ENCODE measurements around the gene EPHA6. TPM values are rescaled to one million over a fixed set of nuclear protein-coding genes. Genes with fewer than 3 reads are reported as not detected.

The EPHA6 gene
- total and polyA plus RNA-seq, 8 donors: 0.23 to 0.79 (median 0.41) TPM

GRCh38 chr3:97029972-97030371 is 215.6 kb downstream of the EPHA6 start:
- ATAC-seq: no peak
- intact Hi-C loops (cut with DNase I): no loop called here

GRCh38 chr3:97037294-97037943 is 223.0 kb downstream of the EPHA6 start:
- Histone ChIP-seq H3K4me3 (no peak overlapping the region), H3K27ac (no peak overlapping the region), H3K4me1 (no peaks in the 10 kb centered on the region), H3K27me3 (no peaks in the 10 kb centered on the region), H3K36me3 (no peaks in the 10 kb centered on the region), H3K9me3 (no peaks in the 10 kb centered on the region)
- no peak for TF ChIP-seq CTCF (IDR thresholded peaks at IDR 0.05)
- intact Hi-C loops (cut with DNase I): no loop called here
- ATAC-seq (no peak), DNase-seq (no peak)

More at GRCh38 chr3:97029972-97030371, 215.6 kb downstream of the EPHA6 start:
- Histone ChIP-seq H3K4me1 (no peaks in the 10 kb centered on the region), H3K36me3 (no peaks in the 10 kb centered on the region), H3K27me3 (no peaks in the 10 kb centered on the region), H3K4me3 (no peak overlapping the region), H3K27ac (no peak overlapping the region), H3K9me3 (peaks cover 0 to 4% of the 10 kb centered on the region in 2 donors)
- DNase-seq: no peak
- TF ChIP-seq CTCF (IDR thresholded peaks at IDR 0.05): no peak

GRCh38 chr3:97043411-97043810 is 229.0 kb downstream of the EPHA6 start:
- Histone ChIP-seq H3K27ac (no peak overlapping the region), H3K27me3 (no peaks in the 10 kb centered on the region), H3K9me3 (no peaks in the 10 kb centered on the region), H3K36me3 (no peaks in the 10 kb centered on the region), H3K4me1 (no peaks in the 10 kb centered on the region), H3K4me3 (no peak overlapping the region)
- no peak for TF ChIP-seq CTCF (IDR thresholded peaks at IDR 0.05)
- DNase-seq (peak in 2 of 4 donors; percentile 60 to 81), ATAC-seq (no peak)
- intact Hi-C loops (cut with DNase I): no loop called here

DNA sequence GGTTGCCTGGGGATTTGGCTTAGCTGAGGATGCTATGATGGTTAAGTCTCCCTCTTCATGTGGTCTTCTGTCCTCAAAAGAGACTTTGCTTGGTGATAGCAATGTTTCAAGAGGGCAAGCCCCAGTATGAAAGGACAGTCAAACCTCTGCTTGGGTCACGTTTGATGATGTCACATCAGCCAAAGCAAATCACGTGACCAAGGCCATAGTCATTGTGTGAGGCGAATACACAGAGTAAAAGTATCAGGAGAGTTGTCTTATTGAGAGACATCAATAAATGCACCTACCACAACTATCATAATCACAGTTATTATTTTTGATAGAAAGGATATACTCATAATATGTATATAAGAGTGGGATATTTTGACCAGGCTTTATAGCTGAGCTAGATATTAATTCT is 243.0 kb downstream of the EPHA6 start:
- TF ChIP-seq CTCF (IDR thresholded peaks at IDR 0.05): no peak
- no peaks in the 10 kb centered on the region for H3K4me1 ChIP-seq
- intact Hi-C loops (cut with DNase I): no loop called here
- H3K27ac ChIP-seq: no peak overlapping the region
- H3K36me3 ChIP-seq: no peaks in the 10 kb centered on the region
- H3K27me3 ChIP-seq: no peaks in the 10 kb centered on the region
- ATAC-seq (no peak), DNase-seq (no peak)
- peaks cover 0 to 12% of the 10 kb centered on the region in 2 donors for H3K9me3 ChIP-seq
- no peak overlapping the region for H3K4me3 ChIP-seq

DNA sequence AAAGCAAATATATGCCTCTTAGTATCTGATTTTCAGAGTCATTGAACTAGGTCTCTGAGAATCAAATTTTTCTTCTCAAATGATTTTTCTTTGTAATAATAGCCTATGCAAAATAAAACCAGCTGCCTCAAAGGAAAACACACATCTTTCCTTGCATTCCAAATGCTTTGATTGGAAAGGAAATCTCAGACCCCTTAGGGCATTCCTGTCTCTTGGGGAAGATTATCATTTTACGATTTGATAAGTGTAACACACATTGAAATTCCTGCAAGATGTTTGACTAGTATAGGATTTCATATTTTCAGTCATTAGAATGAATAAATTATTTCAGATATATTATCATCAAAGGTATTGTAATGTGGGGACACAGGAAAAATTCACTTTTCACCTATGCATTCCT is 244.8 kb downstream of the EPHA6 start:
- no peak for DNase-seq
- Histone ChIP-seq H3K27me3 (no peaks in the 10 kb centered on the region), H3K27ac (no peak overlapping the region), H3K4me1 (no peaks in the 10 kb centered on the region), H3K9me3 (peaks cover 0 to 22% of the 10 kb centered on the region in 2 donors), H3K36me3 (no peaks in the 10 kb centered on the region), H3K4me3 (no peak overlapping the region)
- intact Hi-C loops (cut with DNase I): no loop called here
- ATAC-seq: no peak
- no peak for TF ChIP-seq CTCF (IDR thresholded peaks at IDR 0.05)
